HEK293T (cell line): ENCODE data around the gene KRTAP3-3.

Source experiments
- ARNT ChIP-seq: fragments of 450-650 bp; IDR thresholded peaks from 2 replicates; pipeline ENCODE4 v1.6.1; 2017; ENCODE audit warnings: mild to moderate bottlenecking
- BHLHE40 ChIP-seq: fragments of 450-650 bp; IDR thresholded peaks from 2 replicates; pipeline ENCODE4 v1.6.1; 2016; ENCODE audit warnings: mild to moderate bottlenecking, moderate library complexity, borderline replicate concordance
- ELF4 ChIP-seq: fragments of 450-650 bp; IDR thresholded peaks from 2 replicates; pipeline ENCODE4 v1.6.1; 2017; ENCODE audit warnings: antibody characterized with exemption
- FOXM1 ChIP-seq: fragments of 450-650 bp; IDR thresholded peaks from 2 replicates; pipeline ENCODE4 v1.6.1; 2017; ENCODE audit warnings: mild to moderate bottlenecking, borderline replicate concordance
- HDGF ChIP-seq: fragments of 450-650 bp; IDR thresholded peaks from 2 replicates; pipeline ENCODE4 v1.6.1; 2017; ENCODE audit warnings: antibody characterized with exemption, borderline replicate concordance
- L3MBTL2 ChIP-seq: fragments of 450-650 bp; conservative IDR thresholded peaks from 2 replicates; pipeline ENCODE4 v1.6.1; 2016; ENCODE audit warnings: mild to moderate bottlenecking
- NFRKB ChIP-seq: fragments of 450-650 bp; IDR thresholded peaks from 2 replicates; pipeline ENCODE4 v1.6.1; 2016; ENCODE audit warnings: mild to moderate bottlenecking, moderate library complexity
- SP1 ChIP-seq: fragments of 450-650 bp; IDR thresholded peaks from 2 replicates; pipeline ENCODE4 v1.6.1; 2017
- ZNF384 ChIP-seq: fragments of 450-650 bp; IDR thresholded peaks from 2 replicates; pipeline ENCODE4 v1.6.1; 2016

- TF ChIP-seq L3MBTL2 (no peak), FOXM1 (no peak), BHLHE40 (no peak), ZNF384 (no peak), HDGF (no peak), ARNT (no peak), ELF4 (no peak), SP1 (no peak), NFRKB (no peak)
Measured at GRCh38 chr17:41020336-41020735, 26.4 kb upstream of the KRTAP3-3 start.
